ENCODE data around the gene ABCB4. TPM values are rescaled to one million over a fixed set of nuclear protein-coding genes. Genes with fewer than 3 reads are reported as not detected.

ABCB4 gene
- total RNA-seq, 2 experiments from 2014 or later = 1.2 TPM; not detected in 1

GRCh38 chr7:87424075-87424474 lies 51.4 kb downstream of the ABCB4 start:
- no peak overlapping the region for H3K27ac ChIP-seq (ENCODE audit: low read depth, low read length, poor library complexity, severe bottlenecking)
- no peaks in the 10 kb centered on the region for H3K4me1 ChIP-seq (ENCODE audit: insufficient read depth, low read length, poor library complexity, severe bottlenecking)
- H3K9me3 ChIP-seq (ENCODE audit: low read length) = no peaks in the 10 kb centered on the region
- ChIA-PET POLR2A (no interaction called here), CTCF (ENCODE audit: unreplicated experiment) (interaction anchor here (0.6 kb wide), 1 partner anchor 193 kb away, joined by 4 read pairs; no protein-coding TSS in a partner anchor)
- H4K20me1 ChIP-seq (ENCODE audit: insufficient read depth, low read length) = no peaks in the 10 kb centered on the region
- no peak overlapping the region for H3K4me2 ChIP-seq (ENCODE audit: low read length)
- intact Hi-C loops (cut with micrococcal nuclease; ENCODE audit: unreplicated experiment) = no loop called here
- TF ChIP-seq EZH2phosphoT487 (IDR thresholded peaks at IDR 0.05; ENCODE audit: borderline replicate concordance, low read depth, low read length) (no peak), CTCF (conservative IDR thresholded peaks at IDR 0.05; ENCODE audit: low read length) (no peak)
- H3K9me2 ChIP-seq (ENCODE audit: insufficient read depth, low read length) = no peaks in the 10 kb centered on the region
- H2AFZ ChIP-seq (ENCODE audit: low read length) = no peak overlapping the region
- no peaks in the 10 kb centered on the region for H3K79me2 ChIP-seq (ENCODE audit: insufficient read depth, low read depth, low read length)
- no TSS peak for BruUV-seq (replicated peaks)
- no peak for DNase-seq (ENCODE audit: low spot score)
- no peaks in the 10 kb centered on the region for H3K36me3 ChIP-seq (ENCODE audit: insufficient read depth, low read length)
- H3K4me3 ChIP-seq (ENCODE audit: low read depth, low read length, poor library complexity, severe bottlenecking) = no peak overlapping the region

- Histone ChIP-seq H3K27ac (ENCODE audit: low read depth, low read length, poor library complexity, severe bottlenecking) (no peak overlapping the region), H4K20me1 (ENCODE audit: insufficient read depth, low read length) (no peaks in the 10 kb centered on the region), H3K4me3 (ENCODE audit: low read depth, low read length, poor library complexity, severe bottlenecking) (no peak overlapping the region), H3K36me3 (ENCODE audit: insufficient read depth, low read length) (no peaks in the 10 kb centered on the region), H3K79me2 (ENCODE audit: insufficient read depth, low read depth, low read length) (no peaks in the 10 kb centered on the region), H2AFZ (ENCODE audit: low read length) (no peak overlapping the region), H3K9me3 (ENCODE audit: low read length) (no peaks in the 10 kb centered on the region), H3K9me2 (ENCODE audit: insufficient read depth, low read length) (no peaks in the 10 kb centered on the region), H3K4me1 (ENCODE audit: insufficient read depth, low read length, poor library complexity, severe bottlenecking) (no peaks in the 10 kb centered on the region), H3K4me2 (ENCODE audit: low read length) (no peak overlapping the region)
- ChIA-PET CTCF (ENCODE audit: unreplicated experiment) (no interaction called here), POLR2A (interaction anchor here (0.6 to 2.7 kb wide), 4 partner anchors 9 to 141 kb away, joined by 3 to 11 read pairs (median 4); no protein-coding TSS in a partner anchor)
- BruUV-seq (replicated peaks) = no TSS peak
- TF ChIP-seq CTCF (conservative IDR thresholded peaks at IDR 0.05; ENCODE audit: low read length) (no peak), EZH2phosphoT487 (IDR thresholded peaks at IDR 0.05; ENCODE audit: borderline replicate concordance, low read depth, low read length) (no peak)
- intact Hi-C loops (cut with micrococcal nuclease; ENCODE audit: unreplicated experiment) = no loop called here
- DNase-seq (ENCODE audit: low spot score) = no peak
Measured at GRCh38 chr7:87420173-87420572, 55.3 kb downstream of the ABCB4 start.
